CD14-positive monocyte (primary cell): ENCODE results near the gene WASF2. TPM values are rescaled to one million over a fixed set of nuclear protein-coding genes. Genes with fewer than 3 reads are reported as not detected.

Experiments
- DNase-seq, 3 donors: peaks; one replicate each; pipeline ENCODE4 v3.0.0-alpha.2; 2011 to 2022
- H2AFZ ChIP-seq: 2 replicates; pipeline ENCODE4 v1.6.0; 2012; ENCODE audit warnings: mild to moderate bottlenecking, low read depth, low read length, inconsistent platforms; ENCODE audit not compliant: insufficient read depth, poor library complexity, severe bottlenecking
- H3K27ac ChIP-seq, 2 donors: 1 replicate in 1 of 2; 2 replicates in 1 of 2; pipeline ENCODE4 v1.5.1; 2012 to 2013; ENCODE audit warnings: low read length in 2 of 2, control low read depth in 1 of 2, inconsistent platforms in 1 of 2, low read depth in 1 of 2, mild to moderate bottlenecking in 1 of 2
- H3K27me3 ChIP-seq, 2 donors: one replicate each; pipeline versions ENCODE4 v1.6.0 to v1.6.1; 2011 to 2013; ENCODE audit warnings: low read length in 2 of 2; ENCODE audit not compliant: control insufficient read depth in 2 of 2, insufficient read depth in 2 of 2
- H3K36me3 ChIP-seq, 2 donors: replicated peaks in 1 of 2; 1 replicate in 1 of 2; 2 replicates in 1 of 2; pipeline versions ENCODE4 v1.5.1 to v1.6.1; 2012 to 2013; ENCODE audit warnings: low read length in 2 of 2, control low read depth in 1 of 2, inconsistent platforms in 1 of 2, mild to moderate bottlenecking in 1 of 2; ENCODE audit not compliant: insufficient read depth in 2 of 2, control insufficient read depth in 1 of 2
- H3K4me1 ChIP-seq, 2 donors: 1 replicate in 1 of 2; 2 replicates in 1 of 2; pipeline versions ENCODE4 v1.5.1 to v1.6.1; 2012 to 2013; ENCODE audit warnings: low read length in 2 of 2, control low read depth in 1 of 2, inconsistent platforms in 1 of 2, mild to moderate bottlenecking in 1 of 2, moderate library complexity in 1 of 2; ENCODE audit not compliant: insufficient read depth in 2 of 2, control insufficient read depth in 1 of 2
- H3K4me2 ChIP-seq: replicated peaks from 2 replicates; pipeline ENCODE3; 2012; ENCODE audit warnings: low read length, moderate library complexity, mild to moderate bottlenecking; ENCODE audit not compliant: poor library complexity, severe bottlenecking; ENCODE audit errors: extremely low read depth
- H3K4me3 ChIP-seq, 3 experiments: fragments of 200-600 bp in 1 of 3; sonication (generic) in 1 of 3; replicated peaks in 1 of 3; 1 replicate in 2 of 3; 2 replicates in 1 of 3; pipeline ENCODE4 v1.5.1; 2011 to 2013; ENCODE audit warnings: low read length in 3 of 3, mild to moderate bottlenecking in 3 of 3, control low read depth in 2 of 3, low read depth in 2 of 3, inconsistent platforms in 1 of 3, moderate library complexity in 1 of 3
- H3K79me2 ChIP-seq: 2 replicates; pipeline ENCODE4 v1.6.0; 2012; ENCODE audit warnings: mild to moderate bottlenecking, control low read depth, inconsistent platforms, low read length, moderate library complexity; ENCODE audit not compliant: insufficient read depth
- H3K9ac ChIP-seq: 2 replicates; pipeline ENCODE4 v1.6.0; 2017; ENCODE audit warnings: low read length, mild to moderate bottlenecking; ENCODE audit not compliant: insufficient read depth, poor library complexity, severe bottlenecking
- H3K9me3 ChIP-seq, 2 donors: replicated peaks in 1 of 2; 1 replicate in 1 of 2; 2 replicates in 1 of 2; pipeline versions ENCODE4 v1.5.1 to v1.6.1; 2012 to 2013; ENCODE audit warnings: low read length in 2 of 2, control low read depth in 1 of 2; ENCODE audit not compliant: control insufficient read depth in 1 of 2, insufficient read depth in 1 of 2
- H4K20me1 ChIP-seq: 2 replicates; pipeline ENCODE4 v1.6.0; 2012; ENCODE audit warnings: mild to moderate bottlenecking, low read length, control low read depth, moderate library complexity; ENCODE audit not compliant: insufficient read depth
- H3K27ac Mint-ChIP-seq, 7 donors: one replicate each; pipeline ENCODE4 v1.8.0; 2020; ENCODE audit warnings: mild to moderate bottlenecking in 7 of 7, mixed read lengths in 7 of 7, moderate library complexity in 6 of 7, inconsistent platforms in 2 of 7
- H3K27me3 Mint-ChIP-seq, 3 donors: one replicate each; pipeline ENCODE4 v1.8.0; 2021 to 2022; ENCODE audit warnings: low read depth in 3 of 3, mild to moderate bottlenecking in 3 of 3, mixed read lengths in 3 of 3, moderate library complexity in 3 of 3, inconsistent platforms in 1 of 3
- H3K36me3 Mint-ChIP-seq, 2 donors: one replicate each; pipeline ENCODE4 v1.8.0; 2020; ENCODE audit warnings: mixed read lengths in 2 of 2, inconsistent platforms in 1 of 2, mild to moderate bottlenecking in 1 of 2
- H3K4me1 Mint-ChIP-seq: one replicate; pipeline ENCODE4 v1.8.0; 2020; ENCODE audit warnings: mild to moderate bottlenecking, mixed read lengths
- H3K4me3 Mint-ChIP-seq, 2 donors: one replicate each; pipeline ENCODE4 v1.8.0; 2020; ENCODE audit warnings: mild to moderate bottlenecking in 2 of 2, mixed read lengths in 2 of 2, moderate library complexity in 1 of 2
- H3K9me3 Mint-ChIP-seq, 7 donors: one replicate each; pipeline ENCODE4 v1.8.0; 2020 to 2022; ENCODE audit warnings: mixed read lengths in 7 of 7, mild to moderate bottlenecking in 6 of 7, moderate library complexity in 6 of 7, inconsistent platforms in 2 of 7
- WGBS: methylation state at CpG from one replicate; pipeline ENCODE4 v1.1.5; 2013; ENCODE audit warnings: missing lambda C conversion rate; ENCODE audit not compliant: insufficient coverage; 5-methylcytosine and 5-hydroxymethylcytosine counted together
- intact Hi-C, 2 donors: fragments of 100-400 bp; cut with micrococcal nuclease; formaldehyde crosslinking; loops; one replicate each; pipeline versions ENCODE4 v1.15.0 to v1.15.1; 2023
- polyA plus RNA-seq, 3 donors: library from polyadenylated mRNA; depleted of rRNA in 1 of 3; unstranded in 2 of 3; stranded (reverse) in 1 of 3; fragments of 300-500 nt in 2 of 3; fragments of >200 nt in 1 of 3; fragmentation: Illumina TruSeq in 2 of 3; gene quantifications; 1 replicate in 2 of 3; 2 replicates in 1 of 3; pipeline ENCODE4 v1.2.3, GENCODE V29; 2012 to 2021
- TF ChIP-seq, protein P1 (sequence below): fragments of 200-600 bp; IDR thresholded peaks from one replicate; pipeline ENCODE4 v1.8.0; 2022; ENCODE audit warnings: antibody characterized with exemption, mild to moderate bottlenecking

WASF2 gene
- polyA plus RNA-seq, 3 donors = 53.5 to 91.6 (median 86.4) TPM

DNA sequence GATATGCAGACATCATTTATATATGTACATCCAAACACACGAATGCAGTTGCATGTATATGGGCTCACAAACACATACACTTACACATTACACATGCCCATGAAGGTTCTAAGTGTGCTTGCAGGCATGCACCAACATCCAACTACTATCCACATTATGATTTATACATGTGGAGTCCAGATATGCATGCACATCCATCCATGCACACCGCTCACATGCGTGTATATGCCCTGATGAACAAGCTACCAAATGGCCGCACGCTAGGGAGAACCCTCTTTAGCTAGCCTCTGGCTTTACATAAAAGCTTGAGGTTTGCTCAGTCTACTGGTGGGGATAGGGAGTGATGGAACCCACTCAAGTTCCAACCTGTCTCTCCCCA is 89.0 kb downstream of the WASF2 start:
- Histone ChIP-seq H3K27ac (no peak overlapping the region), H3K4me1 (peaks cover 26 to 32% of the 10 kb centered on the region in 2 donors), H3K4me2 (no peak overlapping the region), H3K27me3 (no peaks in the 10 kb centered on the region), H2AFZ (no peak overlapping the region), H3K79me2 (no peaks in the 10 kb centered on the region), H3K9me3 (no peaks in the 10 kb centered on the region), H4K20me1 (peaks cover 57% of the 10 kb centered on the region), H3K9ac (no peak overlapping the region), H3K36me3 (peaks cover 5% of the 10 kb centered on the region in 2 donors), H3K4me3 (no peak overlapping the region)
- H3K27ac Mint-ChIP-seq = no peak overlapping the region
- peaks cover 6 to 14% of the 10 kb centered on the region in 2 donors for H3K36me3 Mint-ChIP-seq
- TF ChIP-seq, protein P1, sequence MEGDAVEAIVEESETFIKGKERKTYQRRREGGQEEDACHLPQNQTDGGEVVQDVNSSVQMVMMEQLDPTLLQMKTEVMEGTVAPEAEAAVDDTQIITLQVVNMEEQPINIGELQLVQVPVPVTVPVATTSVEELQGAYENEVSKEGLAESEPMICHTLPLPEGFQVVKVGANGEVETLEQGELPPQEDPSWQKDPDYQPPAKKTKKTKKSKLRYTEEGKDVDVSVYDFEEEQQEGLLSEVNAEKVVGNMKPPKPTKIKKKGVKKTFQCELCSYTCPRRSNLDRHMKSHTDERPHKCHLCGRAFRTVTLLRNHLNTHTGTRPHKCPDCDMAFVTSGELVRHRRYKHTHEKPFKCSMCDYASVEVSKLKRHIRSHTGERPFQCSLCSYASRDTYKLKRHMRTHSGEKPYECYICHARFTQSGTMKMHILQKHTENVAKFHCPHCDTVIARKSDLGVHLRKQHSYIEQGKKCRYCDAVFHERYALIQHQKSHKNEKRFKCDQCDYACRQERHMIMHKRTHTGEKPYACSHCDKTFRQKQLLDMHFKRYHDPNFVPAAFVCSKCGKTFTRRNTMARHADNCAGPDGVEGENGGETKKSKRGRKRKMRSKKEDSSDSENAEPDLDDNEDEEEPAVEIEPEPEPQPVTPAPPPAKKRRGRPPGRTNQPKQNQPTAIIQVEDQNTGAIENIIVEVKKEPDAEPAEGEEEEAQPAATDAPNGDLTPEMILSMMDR = no peak
- H3K27me3 Mint-ChIP-seq = peaks cover 0 to 5% (median 3%) of the 10 kb centered on the region in 3 donors
- H3K9me3 Mint-ChIP-seq = no peaks in the 10 kb centered on the region
- intact Hi-C loops = loop anchor here in 1 of 2 donors (5.0 to 10.0 kb wide), 2 partner anchors 201 to 264 kb away; partner anchors contain the start of gene AHDC1
- H3K4me1 Mint-ChIP-seq = peaks cover 35% of the 10 kb centered on the region
- DNase-seq = no peak
- no peak overlapping the region for H3K4me3 Mint-ChIP-seq
- WGBS = no CpG with 5 or more reads among the region's 5 CpGs

DNA sequence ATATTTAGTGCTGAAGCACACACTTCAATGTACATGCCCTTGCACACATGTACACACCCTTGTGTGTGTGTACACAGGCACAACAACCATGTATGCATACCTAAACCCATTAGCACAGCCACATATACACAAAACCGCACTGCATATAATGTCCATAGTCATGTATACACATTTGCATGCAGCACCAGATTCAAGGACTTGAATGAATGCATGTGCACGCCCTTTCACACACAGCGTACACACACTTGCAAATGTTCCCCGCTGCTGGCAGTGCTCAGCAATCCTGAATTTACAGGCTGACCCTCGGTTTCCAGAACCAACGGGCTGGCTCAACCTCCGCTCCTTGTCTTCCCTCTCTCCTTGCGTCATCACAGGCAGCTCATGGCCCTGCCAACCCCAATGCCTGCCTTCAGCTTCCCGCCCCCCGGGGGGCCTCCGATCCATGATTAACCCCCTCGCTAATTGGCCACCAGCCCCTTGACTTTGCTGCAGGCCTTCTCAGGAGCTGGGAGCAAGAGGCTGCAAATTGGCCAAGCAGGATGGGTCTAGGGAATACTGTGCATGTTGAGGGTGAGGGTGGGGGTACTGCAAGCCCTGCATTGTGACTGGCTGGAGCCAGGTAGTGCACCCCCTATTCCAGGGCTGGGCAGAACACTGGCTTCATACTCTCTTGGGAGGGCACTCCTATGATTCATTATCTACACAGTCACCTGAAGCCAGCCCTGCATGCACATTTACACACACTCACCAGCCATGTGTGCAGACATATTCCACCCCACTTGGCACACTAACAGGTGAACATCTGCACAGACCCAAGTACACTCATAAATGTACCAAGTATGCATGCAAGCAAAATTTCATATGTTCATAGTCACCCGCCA is 89.6 kb downstream of the WASF2 start:
- Histone ChIP-seq H3K36me3 (peaks cover 0 to 5% of the 10 kb centered on the region in 2 donors), H3K79me2 (no peaks in the 10 kb centered on the region), H3K9me3 (no peaks in the 10 kb centered on the region), H2AFZ (no peak overlapping the region), H3K4me2 (no peak overlapping the region), H3K4me3 (no peak overlapping the region), H3K27me3 (no peaks in the 10 kb centered on the region), H3K27ac (no peak overlapping the region), H3K9ac (no peak overlapping the region), H3K4me1 (peaks cover 26 to 32% of the 10 kb centered on the region in 2 donors), H4K20me1 (peaks cover 50% of the 10 kb centered on the region)
- Mint-ChIP-seq H3K4me1 (peaks cover 32% of the 10 kb centered on the region), H3K4me3 (no peak overlapping the region), H3K27me3 (peaks cover 0 to 5% (median 3%) of the 10 kb centered on the region in 3 donors), H3K36me3 (peaks cover 4 to 8% of the 10 kb centered on the region in 2 donors), H3K9me3 (no peaks in the 10 kb centered on the region), H3K27ac (no peak overlapping the region)
- intact Hi-C loops = loop anchor here in 1 of 2 donors (5.0 to 10.0 kb wide), 2 partner anchors 202 to 264 kb away; partner anchors contain the start of gene AHDC1
- DNase-seq = no peak
- TF ChIP-seq, protein P1 = no peak
- WGBS = 67% methylated on average over 12 of the region's 13 CpGs
